Measurements from ENCODE around the gene MECP2. TPM values are rescaled to one million over a fixed set of nuclear protein-coding genes. Genes with fewer than 3 reads are reported as not detected.

Gene MECP2
- total RNA-seq, 1 donor from 2014 or later, result 43.7 TPM

GRCh38 chrX:154046940-154047610, 50.4 kb downstream of the MECP2 start:
- Mint-ChIP-seq H3K36me3 (ENCODE audit: unreplicated experiment) (peaks cover 7% of the 10 kb centered on the region), H3K27ac (ENCODE audit: unreplicated experiment) (peak overlapping the region; percentile 84), H3K27me3 (ENCODE audit: unreplicated experiment) (no peaks in the 10 kb centered on the region), H3K4me3 (ENCODE audit: unreplicated experiment) (no peak overlapping the region), H3K9me3 (ENCODE audit: unreplicated experiment) (no peaks in the 10 kb centered on the region), H3K4me1 (ENCODE audit: unreplicated experiment) (peaks cover 62% of the 10 kb centered on the region)
- DNase-seq (ENCODE audit: extremely low spot score, unreplicated experiment), result no peak
- TF ChIP-seq CTCF (IDR thresholded peaks at IDR 0.05), result no peak

- Mint-ChIP-seq H3K36me3 (ENCODE audit: unreplicated experiment) (peaks cover 7% of the 10 kb centered on the region), H3K27me3 (ENCODE audit: unreplicated experiment) (no peaks in the 10 kb centered on the region), H3K9me3 (ENCODE audit: unreplicated experiment) (no peaks in the 10 kb centered on the region), H3K27ac (ENCODE audit: unreplicated experiment) (peak overlapping the region; percentile 84), H3K4me1 (ENCODE audit: unreplicated experiment) (peaks cover 62% of the 10 kb centered on the region), H3K4me3 (ENCODE audit: unreplicated experiment) (no peak overlapping the region)
- no peak for DNase-seq (ENCODE audit: extremely low spot score, unreplicated experiment)
- no peak for TF ChIP-seq CTCF (IDR thresholded peaks at IDR 0.05)
Observed at GRCh38 chrX:154046031-154046781, 51.3 kb downstream of the MECP2 start.

- no peak for TF ChIP-seq CTCF (IDR thresholded peaks at IDR 0.05)
- no peaks in the 10 kb centered on the region for H3K9me3 Mint-ChIP-seq (ENCODE audit: unreplicated experiment)
- no peaks in the 10 kb centered on the region for H3K27me3 Mint-ChIP-seq (ENCODE audit: unreplicated experiment)
- H3K36me3 Mint-ChIP-seq (ENCODE audit: unreplicated experiment), result peaks cover 7% of the 10 kb centered on the region
- H3K4me3 Mint-ChIP-seq (ENCODE audit: unreplicated experiment), result no peak overlapping the region
- H3K4me1 Mint-ChIP-seq (ENCODE audit: unreplicated experiment), result peaks cover 68% of the 10 kb centered on the region
- DNase-seq (ENCODE audit: extremely low spot score, unreplicated experiment), result no peak
- peak overlapping the region; percentile 62 for H3K27ac Mint-ChIP-seq (ENCODE audit: unreplicated experiment)
Observed at GRCh38 chrX:154044091-154044490, 53.4 kb downstream of the MECP2 start.

GRCh38 chrX:154043003-154043763, 54.3 kb downstream of the MECP2 start:
- no peak for DNase-seq (ENCODE audit: extremely low spot score, unreplicated experiment)
- H3K4me1 Mint-ChIP-seq (ENCODE audit: unreplicated experiment), result peaks cover 68% of the 10 kb centered on the region
- peaks cover 3% of the 10 kb centered on the region for H3K36me3 Mint-ChIP-seq (ENCODE audit: unreplicated experiment)
- H3K9me3 Mint-ChIP-seq (ENCODE audit: unreplicated experiment), result no peaks in the 10 kb centered on the region
- TF ChIP-seq CTCF (IDR thresholded peaks at IDR 0.05), result no peak
- H3K4me3 Mint-ChIP-seq (ENCODE audit: unreplicated experiment), result no peak overlapping the region
- no peaks in the 10 kb centered on the region for H3K27me3 Mint-ChIP-seq (ENCODE audit: unreplicated experiment)
- peak overlapping the region; percentile 62 for H3K27ac Mint-ChIP-seq (ENCODE audit: unreplicated experiment)

- no peak overlapping the region for H3K4me3 Mint-ChIP-seq (ENCODE audit: unreplicated experiment)
- H3K9me3 Mint-ChIP-seq (ENCODE audit: unreplicated experiment), result no peaks in the 10 kb centered on the region
- H3K36me3 Mint-ChIP-seq (ENCODE audit: unreplicated experiment), result no peaks in the 10 kb centered on the region
- DNase-seq (ENCODE audit: extremely low spot score, unreplicated experiment), result no peak
- H3K27ac Mint-ChIP-seq (ENCODE audit: unreplicated experiment), result peak overlapping the region; percentile 29
- H3K4me1 Mint-ChIP-seq (ENCODE audit: unreplicated experiment), result peaks cover 58% of the 10 kb centered on the region
- TF ChIP-seq CTCF (IDR thresholded peaks at IDR 0.05), result no peak
- H3K27me3 Mint-ChIP-seq (ENCODE audit: unreplicated experiment), result no peaks in the 10 kb centered on the region
Observed at GRCh38 chrX:154040863-154041262, 56.7 kb downstream of the MECP2 start.
